Measurements from ENCODE around the gene PLXNA4. TPM values are rescaled to one million over a fixed set of nuclear protein-coding genes. Genes with fewer than 3 reads are reported as not detected.

The PLXNA4 gene
- polyA plus RNA-seq, 2 of the 4 experiments (the other 2 are of a cell fraction) = 0.12 to 0.34 TPM

DNA sequence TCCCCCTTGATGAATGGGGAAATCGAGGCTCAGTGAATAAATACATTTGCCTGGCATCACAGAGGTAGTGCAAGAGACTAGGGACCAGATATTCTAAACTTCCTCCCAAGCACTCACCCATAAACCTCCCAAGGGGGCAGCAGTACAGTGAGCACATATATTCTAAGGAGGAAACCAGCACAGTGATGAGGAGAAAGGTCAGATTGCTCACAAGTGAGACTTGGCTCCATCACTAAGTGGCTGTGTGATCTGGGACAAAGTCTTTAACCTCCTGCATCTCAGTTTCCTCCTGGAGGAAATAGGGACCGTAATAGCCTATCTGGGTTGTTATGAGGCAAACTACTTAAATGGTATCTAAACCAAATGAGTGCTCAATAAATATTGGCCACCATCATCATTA lies 4.3 kb downstream of the PLXNA4 start:
- FAIRE-seq (no peak), DNase-seq (ENCODE audit: low read depth in 1 of 2, low spot score in 1 of 2) (no peak), ATAC-seq (no peak)
- Histone ChIP-seq H3K4me1 (peaks cover 11% of the 10 kb centered on the region; the same call in 2 of the 3 replicates), H3K4me2 (no peak overlapping the region), H3K27ac (no peak overlapping the region), H3K4me3 (no peak overlapping the region), H3K9me3 (no peaks in the 10 kb centered on the region)
- TF ChIP-seq, protein P1, sequence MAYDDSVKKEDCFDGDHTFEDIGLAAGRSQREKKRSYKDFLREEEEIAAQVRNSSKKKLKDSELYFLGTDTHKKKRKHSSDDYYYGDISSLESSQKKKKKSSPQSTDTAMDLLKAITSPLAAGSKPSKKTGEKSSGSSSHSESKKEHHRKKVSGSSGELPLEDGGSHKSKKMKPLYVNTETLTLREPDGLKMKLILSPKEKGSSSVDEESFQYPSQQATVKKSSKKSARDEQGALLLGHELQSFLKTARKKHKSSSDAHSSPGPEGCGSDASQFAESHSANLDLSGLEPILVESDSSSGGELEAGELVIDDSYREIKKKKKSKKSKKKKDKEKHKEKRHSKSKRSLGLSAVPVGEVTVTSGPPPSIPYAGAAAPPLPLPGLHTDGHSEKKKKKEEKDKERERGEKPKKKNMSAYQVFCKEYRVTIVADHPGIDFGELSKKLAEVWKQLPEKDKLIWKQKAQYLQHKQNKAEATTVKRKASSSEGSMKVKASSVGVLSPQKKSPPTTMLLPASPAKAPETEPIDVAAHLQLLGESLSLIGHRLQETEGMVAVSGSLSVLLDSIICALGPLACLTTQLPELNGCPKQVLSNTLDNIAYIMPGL (CRISPR knock-in tag; IDR thresholded peaks at IDR 0.05; ENCODE audit: borderline replicate concordance) = no peak
- TF ChIP-seq EHMT2 (IDR thresholded peaks at IDR 0.05; ENCODE audit: low read depth) (no peak), NFE2L2 (conservative IDR thresholded peaks at IDR 0.05; ENCODE audit: low read length) (no peak), KDM1A (IDR thresholded peaks at IDR 0.05; ENCODE audit: low read depth) (no peak), MAZ (IDR thresholded peaks at IDR 0.05; ENCODE audit: borderline replicate concordance, low read depth, low read length) (no peak), ESRRA (IDR thresholded peaks at IDR 0.05; ENCODE audit: borderline replicate concordance, low read length) (no peak), ZC3H11A (IDR thresholded peaks at IDR 0.05) (no peak), RNF2 (IDR thresholded peaks at IDR 0.05; ENCODE audit: borderline replicate concordance, low read depth) (no peak), RARB (CRISPR knock-in tag; IDR thresholded peaks at IDR 0.05) (no peak), POLR2A (IDR thresholded peaks at IDR 0.05; ENCODE audit: low read length) (no peak), RAD21 (conservative IDR thresholded peaks at IDR 0.05 in 1 of 2, IDR thresholded peaks at IDR 0.05 in 1 of 2) (no peak), FOXS1 (CRISPR knock-in tag; IDR thresholded peaks at IDR 0.05) (no peak), HOXA7 (CRISPR knock-in tag; IDR thresholded peaks at IDR 0.05) (no peak)
- TF ChIP-seq, protein P2, sequence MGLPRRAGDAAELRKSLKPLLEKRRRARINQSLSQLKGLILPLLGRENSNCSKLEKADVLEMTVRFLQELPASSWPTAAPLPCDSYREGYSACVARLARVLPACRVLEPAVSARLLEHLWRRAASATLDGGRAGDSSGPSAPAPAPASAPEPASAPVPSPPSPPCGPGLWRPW (IDR thresholded peaks at IDR 0.05) = no peak
- TF ChIP-seq, protein P3, sequence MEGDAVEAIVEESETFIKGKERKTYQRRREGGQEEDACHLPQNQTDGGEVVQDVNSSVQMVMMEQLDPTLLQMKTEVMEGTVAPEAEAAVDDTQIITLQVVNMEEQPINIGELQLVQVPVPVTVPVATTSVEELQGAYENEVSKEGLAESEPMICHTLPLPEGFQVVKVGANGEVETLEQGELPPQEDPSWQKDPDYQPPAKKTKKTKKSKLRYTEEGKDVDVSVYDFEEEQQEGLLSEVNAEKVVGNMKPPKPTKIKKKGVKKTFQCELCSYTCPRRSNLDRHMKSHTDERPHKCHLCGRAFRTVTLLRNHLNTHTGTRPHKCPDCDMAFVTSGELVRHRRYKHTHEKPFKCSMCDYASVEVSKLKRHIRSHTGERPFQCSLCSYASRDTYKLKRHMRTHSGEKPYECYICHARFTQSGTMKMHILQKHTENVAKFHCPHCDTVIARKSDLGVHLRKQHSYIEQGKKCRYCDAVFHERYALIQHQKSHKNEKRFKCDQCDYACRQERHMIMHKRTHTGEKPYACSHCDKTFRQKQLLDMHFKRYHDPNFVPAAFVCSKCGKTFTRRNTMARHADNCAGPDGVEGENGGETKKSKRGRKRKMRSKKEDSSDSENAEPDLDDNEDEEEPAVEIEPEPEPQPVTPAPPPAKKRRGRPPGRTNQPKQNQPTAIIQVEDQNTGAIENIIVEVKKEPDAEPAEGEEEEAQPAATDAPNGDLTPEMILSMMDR (IDR thresholded peaks at IDR 0.05) = no peak
- WGBS (ENCODE audit: missing lambda C conversion rate) = 29% methylated on average over 2 of the region's 2 CpGs
- ChIA-PET CTCF (interaction anchor here (1.0 to 1.5 kb wide), 2 partner anchors 253 to 883 kb away, joined by 3 to 4 read pairs; no protein-coding TSS in a partner anchor), POLR2A (no interaction called here)

DNA sequence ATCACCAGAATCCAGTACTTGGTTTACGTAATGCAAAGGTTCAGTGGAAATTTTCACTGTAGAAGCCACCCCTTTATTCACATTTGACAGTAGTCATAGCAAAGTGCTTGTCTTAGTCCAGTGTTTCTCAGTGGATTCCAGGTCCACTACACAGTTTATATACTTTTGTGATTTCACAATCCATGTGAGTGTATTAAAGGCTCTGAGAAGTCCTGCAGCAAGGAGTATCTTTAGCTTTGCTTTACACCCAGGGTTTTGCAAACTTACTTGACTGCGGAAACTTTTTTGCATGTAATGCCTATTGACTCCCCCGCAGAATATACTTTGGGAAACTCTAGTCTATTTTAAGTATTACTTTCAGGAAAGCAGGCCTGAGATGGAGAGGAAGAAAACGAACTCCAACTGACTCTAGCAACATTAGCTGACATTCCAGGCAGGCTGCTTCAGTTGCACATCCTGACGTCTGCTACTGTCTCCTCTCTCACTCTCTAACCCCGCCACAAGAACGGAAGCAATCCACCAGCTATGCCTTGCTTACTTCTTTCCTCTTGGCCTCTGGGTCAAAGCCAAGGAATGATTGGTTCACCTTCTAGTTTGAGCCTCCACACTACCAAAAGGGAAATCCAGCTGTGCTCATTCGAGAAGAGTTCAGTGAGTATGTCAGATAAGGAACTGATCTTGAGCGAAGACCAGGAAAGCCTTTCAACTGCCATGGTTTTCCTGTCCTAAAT lies 6.2 kb downstream of the PLXNA4 start:
- Histone ChIP-seq H3K4me3 (no peak overlapping the region), H3K9me3 (no peaks in the 10 kb centered on the region), H3K4me2 (no peak overlapping the region), H3K27ac (no peak overlapping the region), H3K4me1 (no peaks in the 10 kb centered on the region)
- POLR2A ChIA-PET = no interaction called here
- FAIRE-seq = no peak
- TF ChIP-seq, protein P3 (IDR thresholded peaks at IDR 0.05) = no peak
- TF ChIP-seq, protein P4, sequence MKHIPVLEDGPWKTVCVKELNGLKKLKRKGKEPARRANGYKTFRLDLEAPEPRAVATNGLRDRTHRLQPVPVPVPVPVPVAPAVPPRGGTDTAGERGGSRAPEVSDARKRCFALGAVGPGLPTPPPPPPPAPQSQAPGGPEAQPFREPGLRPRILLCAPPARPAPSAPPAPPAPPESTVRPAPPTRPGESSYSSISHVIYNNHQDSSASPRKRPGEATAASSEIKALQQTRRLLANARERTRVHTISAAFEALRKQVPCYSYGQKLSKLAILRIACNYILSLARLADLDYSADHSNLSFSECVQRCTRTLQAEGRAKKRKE (CRISPR knock-in tag; IDR thresholded peaks at IDR 0.05; ENCODE audit: low read depth) = no peak
- TF ChIP-seq TFCP2L1 (CRISPR knock-in tag; IDR thresholded peaks at IDR 0.05) = no peak
- TF ChIP-seq, protein P5, sequence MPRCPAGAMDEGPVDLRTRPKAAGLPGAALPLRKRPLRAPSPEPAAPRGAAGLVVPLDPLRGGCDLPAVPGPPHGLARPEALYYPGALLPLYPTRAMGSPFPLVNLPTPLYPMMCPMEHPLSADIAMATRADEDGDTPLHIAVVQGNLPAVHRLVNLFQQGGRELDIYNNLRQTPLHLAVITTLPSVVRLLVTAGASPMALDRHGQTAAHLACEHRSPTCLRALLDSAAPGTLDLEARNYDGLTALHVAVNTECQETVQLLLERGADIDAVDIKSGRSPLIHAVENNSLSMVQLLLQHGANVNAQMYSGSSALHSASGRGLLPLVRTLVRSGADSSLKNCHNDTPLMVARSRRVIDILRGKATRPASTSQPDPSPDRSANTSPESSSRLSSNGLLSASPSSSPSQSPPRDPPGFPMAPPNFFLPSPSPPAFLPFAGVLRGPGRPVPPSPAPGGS (IDR thresholded peaks at IDR 0.05) = no peak
- TF ChIP-seq RCOR1 (IDR thresholded peaks at IDR 0.05; ENCODE audit: low read depth, low read length) = no peak
- TF ChIP-seq CBX8 (IDR thresholded peaks at IDR 0.05) = no peak
- no peak for TF ChIP-seq KDM1A (IDR thresholded peaks at IDR 0.05; ENCODE audit: low read depth)
- TF ChIP-seq JUN (IDR thresholded peaks at IDR 0.05) = no peak
- TF ChIP-seq, protein P6, sequence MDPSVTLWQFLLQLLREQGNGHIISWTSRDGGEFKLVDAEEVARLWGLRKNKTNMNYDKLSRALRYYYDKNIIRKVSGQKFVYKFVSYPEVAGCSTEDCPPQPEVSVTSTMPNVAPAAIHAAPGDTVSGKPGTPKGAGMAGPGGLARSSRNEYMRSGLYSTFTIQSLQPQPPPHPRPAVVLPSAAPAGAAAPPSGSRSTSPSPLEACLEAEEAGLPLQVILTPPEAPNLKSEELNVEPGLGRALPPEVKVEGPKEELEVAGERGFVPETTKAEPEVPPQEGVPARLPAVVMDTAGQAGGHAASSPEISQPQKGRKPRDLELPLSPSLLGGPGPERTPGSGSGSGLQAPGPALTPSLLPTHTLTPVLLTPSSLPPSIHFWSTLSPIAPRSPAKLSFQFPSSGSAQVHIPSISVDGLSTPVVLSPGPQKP (IDR thresholded peaks at IDR 0.05; ENCODE audit: low read depth, low read length) = no peak
- no peak for TF ChIP-seq RAD21 (conservative IDR thresholded peaks at IDR 0.05 in 1 of 2, IDR thresholded peaks at IDR 0.05 in 1 of 2)
- TF ChIP-seq ZC3H11A (IDR thresholded peaks at IDR 0.05) = no peak
- TF ChIP-seq NPAS2 (CRISPR knock-in tag; IDR thresholded peaks at IDR 0.05; ENCODE audit: borderline replicate concordance) = no peak
- TF ChIP-seq, protein P7, sequence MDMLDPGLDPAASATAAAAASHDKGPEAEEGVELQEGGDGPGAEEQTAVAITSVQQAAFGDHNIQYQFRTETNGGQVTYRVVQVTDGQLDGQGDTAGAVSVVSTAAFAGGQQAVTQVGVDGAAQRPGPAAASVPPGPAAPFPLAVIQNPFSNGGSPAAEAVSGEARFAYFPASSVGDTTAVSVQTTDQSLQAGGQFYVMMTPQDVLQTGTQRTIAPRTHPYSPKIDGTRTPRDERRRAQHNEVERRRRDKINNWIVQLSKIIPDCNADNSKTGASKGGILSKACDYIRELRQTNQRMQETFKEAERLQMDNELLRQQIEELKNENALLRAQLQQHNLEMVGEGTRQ (IDR thresholded peaks at IDR 0.05) = no peak
- no peak for TF ChIP-seq HEYL (CRISPR knock-in tag; IDR thresholded peaks at IDR 0.05)
- 57% methylated on average over 9 of the region's 9 CpGs for WGBS (ENCODE audit: missing lambda C conversion rate)
- ATAC-seq = no peak
- CTCF ChIA-PET = interaction anchor here (1.2 to 3.0 kb wide), 3 partner anchors 10 to 710 kb away, joined by 3 to 15 read pairs (median 4); no protein-coding TSS in a partner anchor
- no peak for DNase-seq (ENCODE audit: low read depth in 1 of 2, low spot score in 1 of 2)

Measured in A549 (cell line).